MCF 10A (cell line): Measurements from ENCODE around the gene ATP8B4. TPM values are rescaled to one million over a fixed set of nuclear protein-coding genes. Genes with fewer than 3 reads are reported as not detected.

ENCODE experiments used
- Bru-seq: library from RNA; stranded (reverse); fragments of 400-500 nt; gene quantifications from one replicate; lab custom pipeline; 2021; lab: Mats Ljungman, UMichigan
- BruChase-seq, 2 experiments: library from RNA; stranded (reverse); fragments of 400-500 nt; gene quantifications; one replicate each; lab custom pipeline; 2021; lab: Mats Ljungman, UMichigan
- BruUV-seq: library from RNA; stranded (reverse); fragments of 400-500 nt; replicated peaks from 2 replicates; lab custom pipeline; 2021; lab: Mats Ljungman, UMichigan
- CTCF ChIA-PET: fragments of 300-600 bp; sonication (Branson Sonifier 250); formaldehyde crosslinking; extraction: SDS; loops from one replicate; lab custom pipeline; 2021; ENCODE audit warnings: antibody characterized with exemption, inconsistent platforms; lab: Yijun Ruan, JAX
- POLR2A ChIA-PET: fragments of 300-600, 350-650 bp; sonication (Branson Sonifier 250); formaldehyde crosslinking; extraction: SDS; loops from one replicate; lab custom pipeline; 2020; ENCODE audit warnings: antibody characterized with exemption, inconsistent platforms; lab: Yijun Ruan, JAX
- DNase-seq: peaks from one replicate; pipeline ENCODE4 v3.0.0-alpha.2; 2018; ENCODE audit not compliant: unreplicated experiment
- H3K27ac Mint-ChIP-seq: one replicate; pipeline ENCODE4 v1.8.0; 2022; ENCODE audit warnings: mild to moderate bottlenecking, low read depth, mixed read lengths; ENCODE audit not compliant: unreplicated experiment
- H3K27me3 Mint-ChIP-seq: one replicate; pipeline ENCODE4 v1.8.0; 2022; ENCODE audit warnings: mixed read lengths; ENCODE audit not compliant: insufficient read depth, unreplicated experiment
- H3K36me3 Mint-ChIP-seq: one replicate; pipeline ENCODE4 v1.8.0; 2022; ENCODE audit warnings: mild to moderate bottlenecking, moderate library complexity, mixed read lengths; ENCODE audit not compliant: insufficient read depth, unreplicated experiment
- H3K4me1 Mint-ChIP-seq: one replicate; pipeline ENCODE4 v1.8.0; 2022; ENCODE audit warnings: mixed read lengths; ENCODE audit not compliant: insufficient read depth, unreplicated experiment
- H3K4me3 Mint-ChIP-seq: one replicate; pipeline ENCODE4 v1.8.0; 2022; ENCODE audit warnings: mild to moderate bottlenecking, moderate library complexity, mixed read lengths; ENCODE audit not compliant: unreplicated experiment
- H3K9me3 Mint-ChIP-seq: one replicate; pipeline ENCODE4 v1.8.0; 2022; ENCODE audit warnings: mixed read lengths; ENCODE audit not compliant: unreplicated experiment
- intact Hi-C: fragments of 100-400 bp; cut with micrococcal nuclease; formaldehyde crosslinking; loops from 2 replicates; pipeline ENCODE4 v1.14.1; 2022
- long read RNA-seq: library from polyadenylated mRNA; stranded (forward); transcript quantifications from one replicate; pipeline ENCODE4 v2.0.0, GENCODE V29; 2022
- total RNA-seq: library from RNA; stranded (reverse); gene quantifications from 2 replicates; pipeline ENCODE4 v1.2.3, GENCODE V29; 2022
- TF ChIP-seq, protein P1 (sequence below): fragments of 200-600 bp; IDR thresholded peaks from one replicate; pipeline ENCODE4 v1.8.0; 2022; ENCODE audit warnings: antibody characterized with exemption, mild to moderate bottlenecking; ENCODE audit not compliant: unreplicated experiment

The ATP8B4 gene, protein sequence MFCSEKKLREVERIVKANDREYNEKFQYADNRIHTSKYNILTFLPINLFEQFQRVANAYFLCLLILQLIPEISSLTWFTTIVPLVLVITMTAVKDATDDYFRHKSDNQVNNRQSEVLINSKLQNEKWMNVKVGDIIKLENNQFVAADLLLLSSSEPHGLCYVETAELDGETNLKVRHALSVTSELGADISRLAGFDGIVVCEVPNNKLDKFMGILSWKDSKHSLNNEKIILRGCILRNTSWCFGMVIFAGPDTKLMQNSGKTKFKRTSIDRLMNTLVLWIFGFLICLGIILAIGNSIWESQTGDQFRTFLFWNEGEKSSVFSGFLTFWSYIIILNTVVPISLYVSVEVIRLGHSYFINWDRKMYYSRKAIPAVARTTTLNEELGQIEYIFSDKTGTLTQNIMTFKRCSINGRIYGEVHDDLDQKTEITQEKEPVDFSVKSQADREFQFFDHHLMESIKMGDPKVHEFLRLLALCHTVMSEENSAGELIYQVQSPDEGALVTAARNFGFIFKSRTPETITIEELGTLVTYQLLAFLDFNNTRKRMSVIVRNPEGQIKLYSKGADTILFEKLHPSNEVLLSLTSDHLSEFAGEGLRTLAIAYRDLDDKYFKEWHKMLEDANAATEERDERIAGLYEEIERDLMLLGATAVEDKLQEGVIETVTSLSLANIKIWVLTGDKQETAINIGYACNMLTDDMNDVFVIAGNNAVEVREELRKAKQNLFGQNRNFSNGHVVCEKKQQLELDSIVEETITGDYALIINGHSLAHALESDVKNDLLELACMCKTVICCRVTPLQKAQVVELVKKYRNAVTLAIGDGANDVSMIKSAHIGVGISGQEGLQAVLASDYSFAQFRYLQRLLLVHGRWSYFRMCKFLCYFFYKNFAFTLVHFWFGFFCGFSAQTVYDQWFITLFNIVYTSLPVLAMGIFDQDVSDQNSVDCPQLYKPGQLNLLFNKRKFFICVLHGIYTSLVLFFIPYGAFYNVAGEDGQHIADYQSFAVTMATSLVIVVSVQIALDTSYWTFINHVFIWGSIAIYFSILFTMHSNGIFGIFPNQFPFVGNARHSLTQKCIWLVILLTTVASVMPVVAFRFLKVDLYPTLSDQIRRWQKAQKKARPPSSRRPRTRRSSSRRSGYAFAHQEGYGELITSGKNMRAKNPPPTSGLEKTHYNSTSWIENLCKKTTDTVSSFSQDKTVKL
- not detected in 2 replicates for total RNA-seq
- Bru-seq, nascent RNA, result percentile 8 among the genes with signal in this experiment
- percentile 3 among the genes with signal in this experiment for BruChase-seq, experiment 1, labeled RNA remaining after a 6-hour chase
- BruChase-seq, experiment 2, labeled RNA remaining after a 2-hour chase, result percentile 7 among the genes with signal in this experiment
- long read RNA-seq, result 0 reads

DNA sequence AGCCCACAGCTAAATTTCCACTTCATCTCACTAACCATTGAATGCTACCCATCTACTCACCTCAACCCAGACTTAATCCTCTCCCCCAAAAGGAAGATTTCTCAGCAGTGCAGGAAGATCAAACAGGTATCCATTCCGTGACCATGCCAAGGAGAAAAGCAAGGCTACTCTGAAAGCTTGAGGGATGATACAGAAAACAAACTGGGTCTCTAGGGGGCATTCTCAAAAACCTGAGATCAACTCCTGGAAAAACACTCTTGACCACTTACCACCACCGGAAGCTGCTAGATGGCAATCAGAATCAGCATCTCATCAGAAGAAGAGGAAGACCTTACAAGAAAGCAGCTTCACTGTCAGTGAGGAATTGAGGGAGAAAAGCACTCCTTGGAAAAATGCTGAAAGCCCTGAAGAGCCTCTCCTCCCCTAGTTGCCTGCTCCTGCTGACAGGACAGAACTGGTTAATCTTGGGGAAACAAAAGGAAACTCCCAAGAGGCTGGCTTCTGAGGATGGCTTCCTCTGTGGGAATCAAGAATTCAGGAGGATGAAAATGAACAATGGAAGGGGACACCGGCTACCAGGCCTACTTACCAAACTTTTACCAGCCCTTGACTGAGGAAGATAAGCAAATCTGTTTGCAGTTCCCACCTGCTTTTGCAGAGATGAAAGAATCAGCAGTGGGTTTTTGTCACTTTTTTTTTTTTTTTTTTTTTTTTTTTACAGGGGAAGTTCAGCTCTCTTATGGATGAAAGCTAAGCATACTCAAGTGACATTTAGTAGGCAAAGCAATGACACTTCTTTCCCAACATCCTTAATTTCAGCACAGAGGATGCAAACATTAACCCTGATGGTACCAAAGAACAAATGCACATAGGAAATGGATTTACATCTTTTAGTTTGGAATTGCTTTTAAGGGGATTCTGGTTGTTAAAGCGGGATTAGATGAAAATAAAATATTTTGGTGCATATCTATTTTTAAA is at the start of gene ATP8B4:
TSS of gene ATP8B4 (minus strand) at position 171 of the 978 bp plus-strand sequence. CDS start 12,267 bp downstream, outside the sequence.
- no peaks in the 10 kb centered on the region for H3K27me3 Mint-ChIP-seq
- no peak within 1 kb of the TSS for H3K4me3 Mint-ChIP-seq
- no peaks in the 10 kb centered on the region for H3K36me3 Mint-ChIP-seq
- TF ChIP-seq, protein P1, sequence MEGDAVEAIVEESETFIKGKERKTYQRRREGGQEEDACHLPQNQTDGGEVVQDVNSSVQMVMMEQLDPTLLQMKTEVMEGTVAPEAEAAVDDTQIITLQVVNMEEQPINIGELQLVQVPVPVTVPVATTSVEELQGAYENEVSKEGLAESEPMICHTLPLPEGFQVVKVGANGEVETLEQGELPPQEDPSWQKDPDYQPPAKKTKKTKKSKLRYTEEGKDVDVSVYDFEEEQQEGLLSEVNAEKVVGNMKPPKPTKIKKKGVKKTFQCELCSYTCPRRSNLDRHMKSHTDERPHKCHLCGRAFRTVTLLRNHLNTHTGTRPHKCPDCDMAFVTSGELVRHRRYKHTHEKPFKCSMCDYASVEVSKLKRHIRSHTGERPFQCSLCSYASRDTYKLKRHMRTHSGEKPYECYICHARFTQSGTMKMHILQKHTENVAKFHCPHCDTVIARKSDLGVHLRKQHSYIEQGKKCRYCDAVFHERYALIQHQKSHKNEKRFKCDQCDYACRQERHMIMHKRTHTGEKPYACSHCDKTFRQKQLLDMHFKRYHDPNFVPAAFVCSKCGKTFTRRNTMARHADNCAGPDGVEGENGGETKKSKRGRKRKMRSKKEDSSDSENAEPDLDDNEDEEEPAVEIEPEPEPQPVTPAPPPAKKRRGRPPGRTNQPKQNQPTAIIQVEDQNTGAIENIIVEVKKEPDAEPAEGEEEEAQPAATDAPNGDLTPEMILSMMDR, result no peak
- H3K4me1 Mint-ChIP-seq, result no peaks in the 10 kb centered on the region
- no TSS peak for BruUV-seq
- intact Hi-C loops, result no loop called here
- ChIA-PET CTCF (interaction anchor here (0.6 kb wide), 2 partner anchors 330 to 561 kb away, joined by 3 to 4 read pairs; no protein-coding TSS in a partner anchor), POLR2A (no interaction called here)
- peaks cover 17% of the 10 kb centered on the region for H3K9me3 Mint-ChIP-seq
- no peak for DNase-seq
- no peak within 1 kb of the TSS for H3K27ac Mint-ChIP-seq

DNA sequence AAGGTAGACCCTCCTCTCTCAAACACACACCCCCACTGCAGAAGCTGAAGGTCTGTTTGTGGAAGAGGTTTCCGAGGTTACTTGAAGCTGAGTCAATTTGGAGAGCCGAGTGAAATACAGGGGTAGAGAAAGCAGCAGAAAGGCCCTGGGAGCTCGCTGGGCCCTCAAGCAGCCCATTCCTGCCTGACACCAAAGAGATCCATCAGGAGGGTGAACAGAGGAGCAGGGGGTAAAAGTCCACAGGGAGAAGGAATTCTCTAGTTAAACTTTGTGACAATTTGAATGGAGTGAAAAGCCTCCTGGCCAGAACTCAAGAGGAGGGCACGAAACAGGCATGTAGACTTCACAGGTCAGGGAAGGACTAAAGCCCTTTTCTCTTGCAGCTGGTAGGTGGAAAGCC is 49.3 kb upstream of the ATP8B4 start:
- Mint-ChIP-seq H3K4me1 (peaks cover 16% of the 10 kb centered on the region), H3K27me3 (no peaks in the 10 kb centered on the region), H3K36me3 (no peaks in the 10 kb centered on the region), H3K4me3 (no peak overlapping the region), H3K9me3 (no peaks in the 10 kb centered on the region), H3K27ac (no peak overlapping the region)
- POLR2A ChIA-PET, result no interaction called here
- CTCF ChIA-PET, result interaction anchor here (1.1 to 1.7 kb wide), 2 partner anchors 14 to 20 kb away, joined by 3 to 7 read pairs; partner anchors contain the start of gene SLC27A2
- no peak for DNase-seq
- TF ChIP-seq, protein P1, result no peak
- BruUV-seq, result no TSS peak
- intact Hi-C loops, result no loop called here

DNA sequence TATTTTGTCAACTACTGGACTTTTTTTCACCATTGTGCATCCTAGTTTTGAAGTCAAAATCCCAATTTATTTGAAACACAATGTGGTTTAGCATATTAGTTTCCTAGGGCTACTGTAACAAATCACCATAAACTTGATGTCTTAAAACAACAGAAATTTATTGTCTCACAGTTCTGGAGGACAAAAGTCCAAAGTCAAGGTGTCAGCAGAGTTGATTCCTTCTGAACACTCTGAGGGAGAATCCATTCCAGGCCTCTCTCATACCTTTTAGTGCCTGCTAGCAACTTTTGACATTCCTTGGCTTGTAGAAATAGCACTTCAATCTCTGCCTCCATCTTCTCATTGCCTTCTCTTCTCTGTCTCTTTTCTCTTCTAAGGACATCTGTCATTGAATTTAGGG is 48.1 kb upstream of the ATP8B4 start:
- no TSS peak for BruUV-seq
- DNase-seq, result no peak
- no peaks in the 10 kb centered on the region for H3K36me3 Mint-ChIP-seq
- peaks cover 21% of the 10 kb centered on the region for H3K4me1 Mint-ChIP-seq
- no peak overlapping the region for H3K27ac Mint-ChIP-seq
- no peaks in the 10 kb centered on the region for H3K27me3 Mint-ChIP-seq
- H3K4me3 Mint-ChIP-seq, result no peak overlapping the region
- TF ChIP-seq, protein P1, result no peak
- ChIA-PET CTCF (no interaction called here), POLR2A (no interaction called here)
- intact Hi-C loops, result no loop called here
- H3K9me3 Mint-ChIP-seq, result no peaks in the 10 kb centered on the region
